Fibroblast of lung (primary cell): Measurements from ENCODE around the gene SPON1. TPM values are rescaled to one million over a fixed set of nuclear protein-coding genes. Genes with fewer than 3 reads are reported as not detected.

Experiments
- DNase-seq, 2 donors: peaks; one replicate each; pipeline versions ENCODE4 v3.0.0 to v3.0.0-alpha.2; 2010; ENCODE audit warnings: low read depth in 2 of 2
- H2AFZ ChIP-seq: 2 replicates; pipeline ENCODE4 v1.5.1; 2012; ENCODE audit warnings: low read length, control low read depth, inconsistent platforms
- H3K27ac ChIP-seq: 2 replicates; pipeline ENCODE4 v1.5.1; 2011; ENCODE audit warnings: low read length, control low read depth; ENCODE audit not compliant: insufficient read depth
- H3K27me3 ChIP-seq: 2 replicates; pipeline ENCODE4 v1.5.1; 2011; ENCODE audit warnings: mild to moderate bottlenecking, low read length; ENCODE audit not compliant: control insufficient read depth, insufficient read depth
- H3K36me3 ChIP-seq: 2 replicates; pipeline ENCODE4 v1.5.1; 2011; ENCODE audit warnings: low read length; ENCODE audit not compliant: control insufficient read depth, insufficient read depth
- H3K4me1 ChIP-seq: 2 replicates; pipeline ENCODE4 v1.5.1; 2011; ENCODE audit warnings: low read length; ENCODE audit not compliant: control insufficient read depth, insufficient read depth; ENCODE audit errors: extremely low read depth
- H3K4me2 ChIP-seq: 2 replicates; pipeline ENCODE4 v1.5.1; 2011; ENCODE audit warnings: low read length, control low read depth; ENCODE audit not compliant: insufficient read depth; ENCODE audit errors: extremely low read depth
- H3K4me3 ChIP-seq, 4 experiments: fragments of 200-600 bp in 1 of 4; sonication (generic) in 1 of 4; replicated peaks in 1 of 4; 2 replicates each; pipeline ENCODE4 v1.5.1; 2011 to 2016; ENCODE audit warnings: low read length in 4 of 4, low read depth in 3 of 4, mild to moderate bottlenecking in 3 of 4, control low read depth in 2 of 4, inconsistent platforms in 1 of 4, mixed read lengths in 1 of 4; ENCODE audit not compliant: insufficient read depth in 1 of 4; ENCODE audit errors: control extremely low read depth in 1 of 4
- H3K79me2 ChIP-seq: 2 replicates; pipeline ENCODE4 v1.5.1; 2012; ENCODE audit warnings: mild to moderate bottlenecking, low read length, inconsistent platforms; ENCODE audit not compliant: control insufficient read depth, insufficient read depth
- H3K9ac ChIP-seq: 2 replicates; pipeline ENCODE4 v1.5.1; 2011; ENCODE audit warnings: mild to moderate bottlenecking, low read length, control low read depth; ENCODE audit not compliant: insufficient read depth
- H3K9me3 ChIP-seq: 2 replicates; pipeline ENCODE4 v1.5.1; 2012; ENCODE audit warnings: low read depth, low read length; ENCODE audit not compliant: control insufficient read depth, insufficient read depth
- H4K20me1 ChIP-seq: 2 replicates; pipeline ENCODE4 v1.5.1; 2011; ENCODE audit warnings: low read length; ENCODE audit not compliant: control insufficient read depth, insufficient read depth; ENCODE audit errors: extremely low read depth
- EZH2 ChIP-seq: IDR thresholded peaks from 2 replicates; pipeline ENCODE4 v1.5.1; 2012; ENCODE audit warnings: low read length, control low read depth, mild to moderate bottlenecking; ENCODE audit errors: missing control alignments
- polyA plus RNA-seq, 2 donors: library from polyadenylated mRNA; depleted of rRNA in 1 of 2; stranded (reverse) in 1 of 2; unstranded in 1 of 2; fragments of >200 nt; gene quantifications; 2 replicates each; pipeline ENCODE4 v1.2.1, GENCODE V29; 2011 to 2012; ENCODE audit warnings: missing spikeins in 1 of 2
- total RNA-seq: library from RNA; depleted of rRNA; stranded (reverse); fragments of >200 nt; gene quantifications from 2 replicates; pipeline ENCODE4 v1.2.1, GENCODE V29; 2014
- TF ChIP-seq, protein P1 (sequence below), 2 donors: IDR thresholded peaks in 1 of 2; conservative IDR thresholded peaks in 1 of 2; 1 replicate in 1 of 2; 2 replicates in 1 of 2; pipeline ENCODE4 v1.5.1; 2011 to 2012; ENCODE audit warnings: low read length in 2 of 2, control low read depth in 1 of 2, inconsistent platforms in 1 of 2, low read depth in 1 of 2, mild to moderate bottlenecking in 1 of 2

SPON1 gene
- total and polyA plus RNA-seq, 2 donors (not counting 1 experiment from before 2014, with no cell fraction given) = 0.45 to 3.5 TPM

DNA sequence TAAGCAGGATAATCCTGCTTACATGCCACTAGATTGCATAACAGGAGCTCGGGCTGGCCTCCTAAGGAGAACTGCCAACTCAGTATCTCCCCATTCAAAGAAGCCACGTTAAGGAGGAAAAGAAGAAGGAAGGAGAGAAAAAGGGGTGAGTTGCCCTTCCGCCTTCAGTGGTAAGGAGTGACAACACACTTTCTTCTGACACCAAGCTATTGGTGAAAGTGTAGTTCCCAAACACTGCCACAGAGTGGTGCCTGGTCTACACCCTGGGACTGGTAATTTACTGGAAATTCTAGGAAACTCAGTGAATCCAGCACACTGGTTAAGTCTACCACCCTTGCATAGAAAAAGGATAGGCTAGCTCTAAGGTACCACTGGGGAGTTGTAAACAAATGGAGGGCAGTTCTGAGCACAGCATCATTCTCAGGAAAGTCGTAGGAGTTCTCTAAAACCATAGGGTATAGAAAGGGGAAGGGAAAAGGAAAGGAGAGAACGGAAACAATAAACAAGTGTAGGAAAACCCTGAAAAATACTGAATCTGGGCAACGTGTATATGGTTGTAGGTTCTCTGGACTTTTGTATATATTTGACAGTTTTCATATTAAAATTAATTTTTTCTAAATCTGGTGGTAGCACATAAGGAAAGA, 338.3 kb downstream of the SPON1 start:
- TF ChIP-seq, protein P1, sequence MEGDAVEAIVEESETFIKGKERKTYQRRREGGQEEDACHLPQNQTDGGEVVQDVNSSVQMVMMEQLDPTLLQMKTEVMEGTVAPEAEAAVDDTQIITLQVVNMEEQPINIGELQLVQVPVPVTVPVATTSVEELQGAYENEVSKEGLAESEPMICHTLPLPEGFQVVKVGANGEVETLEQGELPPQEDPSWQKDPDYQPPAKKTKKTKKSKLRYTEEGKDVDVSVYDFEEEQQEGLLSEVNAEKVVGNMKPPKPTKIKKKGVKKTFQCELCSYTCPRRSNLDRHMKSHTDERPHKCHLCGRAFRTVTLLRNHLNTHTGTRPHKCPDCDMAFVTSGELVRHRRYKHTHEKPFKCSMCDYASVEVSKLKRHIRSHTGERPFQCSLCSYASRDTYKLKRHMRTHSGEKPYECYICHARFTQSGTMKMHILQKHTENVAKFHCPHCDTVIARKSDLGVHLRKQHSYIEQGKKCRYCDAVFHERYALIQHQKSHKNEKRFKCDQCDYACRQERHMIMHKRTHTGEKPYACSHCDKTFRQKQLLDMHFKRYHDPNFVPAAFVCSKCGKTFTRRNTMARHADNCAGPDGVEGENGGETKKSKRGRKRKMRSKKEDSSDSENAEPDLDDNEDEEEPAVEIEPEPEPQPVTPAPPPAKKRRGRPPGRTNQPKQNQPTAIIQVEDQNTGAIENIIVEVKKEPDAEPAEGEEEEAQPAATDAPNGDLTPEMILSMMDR (conservative IDR thresholded peaks at IDR 0.05 in 1 of 2, IDR thresholded peaks at IDR 0.05 in 1 of 2; ENCODE audit: low read depth in 1 of 2, low read length in 2 of 2) = peak; percentile 88 to 94
- no peak for TF ChIP-seq EZH2
- no peak overlapping the region for H3K9ac ChIP-seq
- peaks cover 7% of the 10 kb centered on the region for H3K4me1 ChIP-seq
- peak; percentile 68 to 84 for DNase-seq
- H3K4me2 ChIP-seq = no peak overlapping the region
- H2AFZ ChIP-seq = no peak overlapping the region
- no peaks in the 10 kb centered on the region for H4K20me1 ChIP-seq
- no peaks in the 10 kb centered on the region for H3K9me3 ChIP-seq
- no peaks in the 10 kb centered on the region for H3K27me3 ChIP-seq
- no peaks in the 10 kb centered on the region for H3K36me3 ChIP-seq
- H3K79me2 ChIP-seq = peaks cover 96% of the 10 kb centered on the region
- no peak overlapping the region for H3K27ac ChIP-seq
- H3K4me3 ChIP-seq = no peak overlapping the region

DNA sequence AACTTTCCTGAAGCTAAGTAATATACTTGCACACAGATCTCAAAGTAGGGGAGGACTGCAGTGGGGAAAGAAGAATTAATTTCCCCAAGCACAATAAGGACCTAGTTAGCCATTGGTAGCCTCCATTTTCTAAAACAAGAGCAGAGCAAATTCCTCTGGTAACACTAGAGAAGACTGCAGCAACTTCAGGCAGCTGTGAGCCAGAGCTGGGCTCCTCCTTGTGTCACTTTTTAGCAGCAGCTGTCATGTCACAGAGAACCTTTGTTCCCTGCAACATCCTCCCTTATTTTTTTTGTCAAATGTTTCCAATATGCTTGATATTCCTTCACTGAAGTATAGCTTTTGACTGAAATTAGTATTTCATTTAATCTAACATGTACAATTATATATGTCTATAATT, 342.1 kb downstream of the SPON1 start:
- no peaks in the 10 kb centered on the region for H3K36me3 ChIP-seq
- peaks cover 11% of the 10 kb centered on the region for H3K4me1 ChIP-seq
- H3K27me3 ChIP-seq = no peaks in the 10 kb centered on the region
- TF ChIP-seq EZH2 = no peak
- TF ChIP-seq, protein P1 (conservative IDR thresholded peaks at IDR 0.05 in 1 of 2, IDR thresholded peaks at IDR 0.05 in 1 of 2; ENCODE audit: low read depth in 1 of 2, low read length in 2 of 2) = no peak
- no peaks in the 10 kb centered on the region for H3K9me3 ChIP-seq
- H3K9ac ChIP-seq = no peak overlapping the region
- H3K4me2 ChIP-seq = no peak overlapping the region
- H3K79me2 ChIP-seq = peaks cover 97% of the 10 kb centered on the region
- no peak overlapping the region for H3K4me3 ChIP-seq
- DNase-seq = no peak
- no peak overlapping the region for H3K27ac ChIP-seq
- H4K20me1 ChIP-seq = peaks cover 5% of the 10 kb centered on the region
- H2AFZ ChIP-seq = no peak overlapping the region

DNA sequence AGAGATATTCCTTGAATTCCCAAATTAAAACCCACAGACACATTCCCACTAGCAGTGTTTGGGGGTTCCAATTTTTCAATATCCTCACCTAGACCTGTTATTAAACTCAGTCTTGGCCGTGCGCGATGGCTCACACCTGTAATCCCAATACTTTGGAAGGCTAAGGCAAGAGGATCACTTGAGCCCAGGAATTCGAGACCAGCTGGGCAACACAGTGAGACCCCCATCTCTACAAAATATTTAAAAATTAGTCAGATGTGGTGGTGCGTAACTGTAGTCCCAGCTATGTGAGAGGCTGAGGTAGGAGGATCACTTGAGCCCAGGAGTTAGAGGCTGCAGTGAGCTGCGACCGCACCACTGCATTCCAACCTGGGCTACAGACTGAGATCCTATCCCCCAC, 343.1 kb downstream of the SPON1 start:
- DNase-seq = no peak
- TF ChIP-seq, protein P1 (conservative IDR thresholded peaks at IDR 0.05 in 1 of 2, IDR thresholded peaks at IDR 0.05 in 1 of 2; ENCODE audit: low read depth in 1 of 2, low read length in 2 of 2) = no peak
- TF ChIP-seq EZH2 = no peak
- Histone ChIP-seq H3K79me2 (peaks cover 97% of the 10 kb centered on the region), H2AFZ (no peak overlapping the region), H3K27ac (no peak overlapping the region), H3K9me3 (no peaks in the 10 kb centered on the region), H3K36me3 (no peaks in the 10 kb centered on the region), H3K4me3 (no peak overlapping the region), H3K27me3 (no peaks in the 10 kb centered on the region), H4K20me1 (peaks cover 5% of the 10 kb centered on the region), H3K9ac (no peak overlapping the region), H3K4me1 (peaks cover 7% of the 10 kb centered on the region), H3K4me2 (no peak overlapping the region)
